Endothelial cell (in vitro differentiated cells): ENCODE measurements around the gene ANKZF1. TPM values are rescaled to one million over a fixed set of nuclear protein-coding genes. Genes with fewer than 3 reads are reported as not detected.

Source experiments
- DNase-seq: peaks from one replicate; pipeline ENCODE4 v3.0.0; 2021; ENCODE audit warnings: low spot score
- H3K27ac Mint-ChIP-seq: one replicate; pipeline ENCODE4 v1.8.0; 2021; ENCODE audit warnings: mixed read lengths, inconsistent platforms; ENCODE audit not compliant: unreplicated experiment
- H3K27me3 Mint-ChIP-seq: one replicate; pipeline ENCODE4 v1.8.0; 2021; ENCODE audit warnings: mild to moderate bottlenecking, moderate library complexity, mixed read lengths, inconsistent platforms; ENCODE audit not compliant: unreplicated experiment
- H3K36me3 Mint-ChIP-seq: one replicate; pipeline ENCODE4 v1.8.0; 2021; ENCODE audit warnings: mild to moderate bottlenecking, low read depth, mixed read lengths, inconsistent platforms; ENCODE audit not compliant: unreplicated experiment
- H3K4me1 Mint-ChIP-seq: one replicate; pipeline ENCODE4 v1.8.0; 2021; ENCODE audit warnings: mild to moderate bottlenecking, mixed read lengths, inconsistent platforms; ENCODE audit not compliant: unreplicated experiment
- H3K4me3 Mint-ChIP-seq: one replicate; pipeline ENCODE4 v1.8.0; 2021; ENCODE audit warnings: mild to moderate bottlenecking, mixed read lengths, inconsistent platforms; ENCODE audit not compliant: unreplicated experiment
- H3K9me3 Mint-ChIP-seq: one replicate; pipeline ENCODE4 v1.8.0; 2021; ENCODE audit warnings: mixed read lengths, inconsistent platforms; ENCODE audit not compliant: unreplicated experiment
- CTCF ChIP-seq: fragments of 200-600 bp; sonication (generic); IDR thresholded peaks from one replicate; pipeline ENCODE4 v1.5.0; 2021; ENCODE audit warnings: antibody characterized with exemption; ENCODE audit not compliant: unreplicated experiment
- total RNA-seq: library from RNA; stranded (reverse); fragmentation: NEBNext Ultra II Directional; extraction: Animal tissue kit (Norgen Biotek cat#: 25700); gene quantifications from one replicate; pipeline ENCODE4 v1.2.1, GENCODE V29; 2021; ENCODE audit not compliant: unreplicated experiment

The ANKZF1 gene
- total RNA-seq, 1 donor from 2014 or later, result 43.8 TPM

GRCh38 chr2:219270055-219270372 lies 40.4 kb downstream of the ANKZF1 start:
- no peak for DNase-seq
- Mint-ChIP-seq H3K27me3 (peaks cover 3% of the 10 kb centered on the region), H3K4me3 (no peak overlapping the region), H3K27ac (no peak overlapping the region), H3K9me3 (no peaks in the 10 kb centered on the region), H3K36me3 (no peaks in the 10 kb centered on the region), H3K4me1 (peaks cover 5% of the 10 kb centered on the region)
- TF ChIP-seq CTCF, result no peak

GRCh38 chr2:219271021-219271420 lies 41.4 kb downstream of the ANKZF1 start:
- TF ChIP-seq CTCF, result no peak
- Mint-ChIP-seq H3K9me3 (no peaks in the 10 kb centered on the region), H3K27ac (no peak overlapping the region), H3K36me3 (no peaks in the 10 kb centered on the region), H3K4me3 (no peak overlapping the region), H3K27me3 (peaks cover 3% of the 10 kb centered on the region), H3K4me1 (peaks cover 5% of the 10 kb centered on the region)
- no peak for DNase-seq

- Mint-ChIP-seq H3K4me1 (peaks cover 6% of the 10 kb centered on the region), H3K27ac (no peak overlapping the region)
Observed at GRCh38 chr2:219272356-219272755, 42.8 kb downstream of the ANKZF1 start.

GRCh38 chr2:219272995-219273394 lies 43.4 kb downstream of the ANKZF1 start:
- TF ChIP-seq CTCF, result no peak
- DNase-seq, result no peak
- Mint-ChIP-seq H3K27me3 (peaks cover 5% of the 10 kb centered on the region), H3K27ac (no peak overlapping the region), H3K4me1 (peaks cover 12% of the 10 kb centered on the region), H3K9me3 (no peaks in the 10 kb centered on the region), H3K36me3 (no peaks in the 10 kb centered on the region), H3K4me3 (no peak overlapping the region)

More at GRCh38 chr2:219272356-219272755, 42.8 kb downstream of the ANKZF1 start:
- DNase-seq, result no peak
- Mint-ChIP-seq H3K27me3 (peaks cover 4% of the 10 kb centered on the region), H3K4me3 (no peak overlapping the region), H3K36me3 (no peaks in the 10 kb centered on the region), H3K9me3 (no peaks in the 10 kb centered on the region)
- TF ChIP-seq CTCF, result no peak

- Mint-ChIP-seq H3K9me3 (no peaks in the 10 kb centered on the region), H3K27me3 (peaks cover 12% of the 10 kb centered on the region), H3K4me3 (no peak overlapping the region), H3K36me3 (no peaks in the 10 kb centered on the region), H3K4me1 (peaks cover 21% of the 10 kb centered on the region), H3K27ac (no peak overlapping the region)
- DNase-seq, result no peak
- no peak for TF ChIP-seq CTCF
Observed at GRCh38 chr2:219273937-219274336, 44.3 kb downstream of the ANKZF1 start.
